Astrocyte of the hippocampus (primary cell): ENCODE data around the gene RFWD3.
"Not testable (repeated sequence)": the region's sequence is repeated elsewhere in the genome, so short reads cannot be mapped to it uniquely, and the experiment has no call there.

ENCODE experiments used
- DNase-seq: peaks from one replicate; pipeline ENCODE4 v3.0.0; 2011; ENCODE audit warnings: low read depth, low spot score

RFWD3 gene

DNA sequence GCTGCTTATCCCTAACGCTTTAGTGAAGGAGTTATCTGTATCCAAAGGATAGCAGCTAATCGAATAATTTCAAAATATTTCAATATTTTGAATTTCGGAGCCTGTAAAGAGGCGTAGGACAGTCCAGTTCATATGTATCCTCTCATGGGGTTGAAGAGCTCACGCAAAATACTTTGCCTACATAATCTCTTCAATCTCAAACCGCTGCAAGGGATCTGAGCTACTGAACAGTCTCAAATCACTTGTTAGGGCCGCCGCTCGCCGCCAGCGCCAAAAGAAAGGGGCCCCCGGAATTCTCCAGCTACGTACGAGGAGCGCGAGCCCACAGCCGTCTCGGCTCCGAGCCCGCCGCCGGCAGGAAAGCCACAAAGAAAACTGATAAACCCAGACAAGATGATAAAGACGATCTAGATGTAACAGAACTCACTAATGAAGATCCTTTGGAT lies 601 bp upstream of the RFWD3 start:
- DNase-seq = peak; percentile 55

- no peak for DNase-seq
These were observed 661 bp downstream of the RFWD3 start for GRCh38 chr16:74666010-74666421.

- no peak for DNase-seq
These were observed 5.6 kb downstream of the RFWD3 start for GRCh38 chr16:74661064-74661463.

GRCh38 chr16:74660383-74660782 lies 6.3 kb downstream of the RFWD3 start:
- DNase-seq = no peak

DNA sequence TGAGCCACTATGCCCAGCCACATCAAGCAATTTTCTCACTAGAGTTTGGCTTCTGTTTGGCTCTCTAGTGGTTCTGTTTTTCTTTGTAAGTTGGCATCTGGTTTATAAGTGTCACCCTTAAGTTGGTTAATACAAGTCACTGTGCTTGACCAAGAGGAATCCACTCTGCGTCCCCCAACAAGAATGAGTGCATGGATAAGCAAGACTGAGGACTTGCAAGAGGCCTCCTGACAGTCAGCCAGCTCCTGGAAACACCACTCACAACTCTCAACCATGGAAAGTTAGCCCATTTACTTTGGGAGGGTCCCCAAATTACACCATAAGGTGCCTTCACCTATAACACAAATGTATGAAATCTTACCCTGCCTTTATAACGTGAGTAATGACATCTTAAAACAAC lies 7.6 kb downstream of the RFWD3 start:
- DNase-seq = no peak

- DNase-seq = no peak
These were observed 8.6 kb downstream of the RFWD3 start for GRCh38 chr16:74657870-74658642.

GRCh38 chr16:74654536-74655050 lies 12.1 kb downstream of the RFWD3 start:
- DNase-seq = no peak

DNA sequence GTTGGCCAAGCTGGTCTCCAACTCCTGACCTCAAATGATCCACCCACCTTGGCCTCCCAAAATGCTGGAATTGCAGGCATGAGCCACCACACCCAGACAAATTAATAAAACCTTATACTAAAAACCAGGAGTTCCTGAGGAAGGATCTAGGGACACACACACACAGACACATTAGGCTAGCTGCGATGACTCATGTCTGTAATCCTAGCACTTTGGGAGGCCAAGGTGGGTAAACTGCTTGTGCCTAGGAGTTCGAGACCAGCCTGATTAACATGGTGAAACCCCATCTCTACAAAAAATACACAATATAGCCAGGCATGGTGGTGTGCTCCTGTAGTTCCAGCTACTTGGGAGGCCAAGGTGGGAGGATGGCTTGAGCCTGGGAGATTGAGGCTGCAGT lies 13.8 kb downstream of the RFWD3 start:
- not testable (repeated sequence) for DNase-seq

DNA sequence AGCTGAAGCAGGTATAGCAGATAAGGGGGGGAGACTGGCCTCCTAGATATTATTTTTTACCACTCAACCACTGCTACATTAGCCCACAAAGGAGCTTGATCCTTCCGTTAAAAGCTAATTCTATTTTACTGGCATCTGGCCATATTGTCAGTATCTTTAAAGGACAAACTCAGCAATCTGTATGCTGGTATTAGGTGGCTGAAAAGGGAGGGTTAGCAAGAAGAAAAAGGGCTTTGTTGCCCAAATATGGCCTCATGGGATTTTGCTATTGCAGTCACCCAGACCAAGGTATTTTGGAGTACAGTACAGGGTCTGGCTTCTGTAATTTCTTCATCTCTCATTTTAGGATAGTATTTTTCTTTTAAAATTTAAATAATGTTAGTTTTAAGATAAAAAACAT lies 14.4 kb downstream of the RFWD3 start:
- DNase-seq = no peak

DNA sequence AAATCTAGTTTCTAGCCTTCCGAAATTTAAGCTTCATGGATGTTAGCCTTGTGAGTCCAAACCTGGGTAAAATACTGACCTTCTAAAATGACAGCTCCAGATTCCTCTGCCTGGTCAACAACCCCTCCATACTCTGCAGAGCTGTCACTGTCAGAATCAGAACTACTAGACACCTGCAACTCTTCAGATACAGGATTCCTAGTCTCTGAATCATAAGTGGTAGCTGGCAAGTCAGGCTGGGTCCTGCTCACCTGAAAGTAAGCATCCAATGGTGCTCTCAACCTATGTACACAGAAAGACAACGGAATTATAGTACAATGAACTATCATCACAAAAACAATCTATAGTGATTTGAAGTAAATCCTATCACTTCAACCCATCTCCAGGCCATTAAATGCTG lies 14.8 kb downstream of the RFWD3 start:
- no peak for DNase-seq

DNA sequence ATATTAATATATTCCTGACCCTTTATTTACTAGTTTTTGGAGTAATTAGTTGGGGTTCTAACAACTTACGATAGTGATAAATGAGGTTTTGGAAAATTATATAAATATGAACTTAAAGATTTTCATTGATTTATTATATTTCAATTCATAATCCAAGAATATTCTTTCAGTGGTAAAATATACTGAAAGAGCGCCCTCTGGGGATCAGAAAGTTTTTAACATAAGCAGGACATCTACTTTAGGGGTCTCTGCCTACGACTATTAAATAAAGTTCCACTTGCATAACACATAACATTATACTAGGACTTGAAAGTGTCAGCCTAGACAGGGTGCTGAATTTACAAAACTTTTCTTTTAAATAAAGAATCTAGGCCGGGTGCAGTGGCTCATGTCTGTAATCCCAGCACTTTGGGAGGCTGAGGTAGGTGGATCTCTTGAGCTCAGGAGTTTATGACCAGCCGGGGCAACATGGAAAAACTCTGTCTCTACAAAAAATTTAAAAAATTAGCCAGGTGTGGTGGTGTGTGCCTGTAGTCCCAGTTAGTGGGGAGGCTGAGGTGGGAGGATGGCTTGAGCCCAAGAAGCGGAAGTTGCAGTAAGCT lies 15.6 kb downstream of the RFWD3 start:
- no peak for DNase-seq

DNA sequence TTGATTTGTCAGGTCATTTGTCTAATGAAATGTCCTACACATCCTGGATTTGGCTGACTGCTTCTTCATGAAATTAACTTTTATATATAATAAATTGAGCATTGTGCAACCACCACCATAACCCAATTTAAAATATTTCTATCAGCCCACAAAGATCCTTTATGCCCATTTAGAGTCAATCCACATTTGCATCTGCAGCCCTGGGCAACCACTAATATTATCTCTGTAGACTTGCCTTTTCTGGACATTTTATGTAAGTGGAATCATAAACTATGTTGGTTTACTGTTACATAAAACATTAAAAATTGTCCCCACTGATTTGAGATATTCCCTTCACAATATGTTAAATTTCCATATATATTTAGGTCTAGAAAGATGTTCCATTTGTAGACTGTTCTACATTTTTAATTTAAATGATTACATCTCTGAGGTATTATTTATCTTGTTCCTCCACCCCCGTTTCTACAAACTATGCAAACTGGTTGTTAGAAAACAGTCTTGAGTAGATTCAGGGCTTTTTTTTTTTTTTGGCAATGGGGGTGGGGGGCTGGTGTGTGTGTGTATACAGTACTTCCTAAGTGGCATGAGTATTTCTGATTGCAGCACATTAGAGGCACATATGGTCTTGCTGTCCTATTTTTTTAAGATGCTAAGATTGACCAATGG lies 16.7 kb downstream of the RFWD3 start:
- DNase-seq = no peak

GRCh38 chr16:74641969-74642368 lies 24.7 kb downstream of the RFWD3 start:
- no peak for DNase-seq

GRCh38 chr16:74637742-74638453 lies 28.8 kb downstream of the RFWD3 start:
- no peak for DNase-seq

DNA sequence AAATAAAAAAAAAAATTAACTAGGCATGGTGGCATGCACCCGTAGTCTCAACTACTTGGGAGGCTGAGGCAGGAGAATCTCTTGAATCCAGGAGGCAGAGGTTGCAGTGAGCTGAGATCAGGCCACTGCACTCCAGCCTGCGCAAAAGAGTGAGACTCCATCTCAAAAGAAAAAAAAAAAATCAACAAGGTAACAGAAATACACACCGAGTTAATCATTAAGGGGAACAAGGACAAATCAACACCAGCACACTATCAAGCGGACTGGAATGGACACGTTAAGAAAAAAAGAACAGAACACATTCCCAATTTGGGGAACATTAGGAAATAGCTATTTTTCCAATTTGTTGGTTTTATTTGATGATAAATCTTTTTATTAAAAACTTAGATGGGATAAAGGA lies 31.4 kb downstream of the RFWD3 start:
- no peak for DNase-seq

- no peak for DNase-seq
These were observed 33.0 kb downstream of the RFWD3 start for GRCh38 chr16:74633686-74634085.

DNA sequence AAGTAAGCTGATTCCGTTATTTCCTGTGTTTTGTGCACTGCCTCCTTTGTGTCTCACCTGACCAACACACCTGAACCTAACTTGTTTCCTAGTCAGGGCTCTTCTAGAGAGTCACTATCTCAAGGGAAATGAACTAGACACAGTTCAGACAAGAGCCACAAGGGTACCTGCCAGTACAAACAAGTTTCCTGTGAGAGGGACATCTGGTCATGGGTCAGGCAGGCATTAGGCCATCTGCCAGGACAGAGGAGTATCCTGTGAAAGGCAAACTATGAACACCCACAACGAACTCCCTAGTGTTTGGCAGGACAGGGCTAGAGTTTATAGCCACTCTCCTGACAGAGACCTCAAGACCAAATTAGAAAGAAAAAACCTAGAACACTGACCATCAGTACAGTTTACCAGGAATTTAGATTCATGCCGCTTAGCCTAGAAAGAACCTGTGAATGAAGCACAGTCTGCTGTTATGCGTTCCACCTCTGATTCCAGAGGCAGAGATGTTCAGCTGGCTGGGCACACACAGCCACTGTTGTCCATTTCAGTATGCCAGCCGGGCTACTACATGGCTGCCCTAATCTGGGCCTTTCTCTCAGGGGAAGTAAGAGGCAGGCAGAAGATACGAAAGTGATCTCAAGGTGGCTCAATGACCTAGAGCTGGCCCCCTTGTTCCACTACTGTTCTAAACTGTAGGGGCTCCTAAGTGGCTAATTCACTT lies 39.0 kb downstream of the RFWD3 start:
- DNase-seq = peak; percentile 33

DNA sequence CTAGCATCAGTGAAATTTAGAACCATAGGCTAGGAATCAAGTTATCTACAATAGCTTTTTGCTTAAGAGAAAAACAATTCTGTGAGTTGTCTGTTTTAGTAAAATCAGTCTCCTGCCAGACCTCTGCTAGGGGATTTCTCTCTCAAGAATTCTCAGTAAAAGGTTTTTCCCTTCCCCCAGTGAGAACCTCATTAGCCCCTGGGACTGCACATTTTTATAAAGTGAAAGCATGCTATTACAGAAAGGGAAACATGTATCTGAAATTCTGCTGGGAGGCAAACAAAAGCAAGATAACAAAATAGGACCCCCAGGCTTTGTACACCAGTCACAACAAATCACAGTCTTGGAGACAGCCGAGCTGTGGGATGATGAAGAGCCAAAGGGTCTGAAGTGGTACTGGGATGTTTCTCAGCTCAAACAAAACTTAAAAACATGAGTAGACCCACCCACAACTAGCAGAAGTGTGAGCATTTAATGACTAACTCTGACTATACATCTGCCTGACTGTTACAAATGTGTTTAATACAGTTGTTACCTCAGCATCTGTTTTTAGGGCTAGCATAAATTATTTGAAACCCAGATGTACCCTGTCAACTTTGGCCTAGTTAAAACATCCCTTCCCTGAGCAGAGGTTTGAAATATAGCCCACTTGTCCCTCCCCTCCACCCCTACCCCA lies 39.8 kb downstream of the RFWD3 start:
- DNase-seq = peak; percentile 44

GRCh38 chr16:74625500-74626350 lies 41.0 kb downstream of the RFWD3 start:
- no peak for DNase-seq

DNA sequence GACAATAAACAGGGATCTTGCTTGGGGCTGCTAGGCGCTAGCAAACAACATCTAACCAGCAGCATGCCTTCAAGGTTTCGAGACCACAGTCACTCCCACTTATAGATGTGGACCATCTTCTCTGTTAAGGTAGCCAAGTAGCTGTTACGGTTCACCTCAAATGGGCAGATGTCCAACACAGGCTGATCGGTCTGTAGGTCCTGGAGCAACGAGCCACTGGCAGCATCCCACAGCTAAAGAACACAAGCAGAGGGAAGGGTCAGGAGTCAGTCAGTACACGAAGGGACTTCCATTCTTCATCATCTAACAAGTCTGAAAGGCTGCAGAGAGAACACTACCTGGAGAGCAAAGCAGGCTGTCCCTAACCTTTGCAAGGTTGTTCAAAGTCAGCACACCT lies 42.8 kb downstream of the RFWD3 start:
- no peak for DNase-seq
